Measurements from ENCODE around the gene NDUFB2. TPM values are rescaled to one million over a fixed set of nuclear protein-coding genes. Genes with fewer than 3 reads are reported as not detected.
"Not testable (repeated sequence)": the region's sequence is repeated elsewhere in the genome, so short reads cannot be mapped to it uniquely, and the experiment has no call there.

Gene NDUFB2
- total and polyA plus RNA-seq, 5 donors from 2014 or later: 91.5 to 529 (median 408) TPM

- Histone ChIP-seq H3K27me3 (ENCODE audit: control insufficient read depth, insufficient read depth, low read length) (no peaks in the 10 kb centered on the region), H3K4me3 (ENCODE audit: low read depth, low read length) (no peak overlapping the region), H3K9me3 (ENCODE audit: control insufficient read depth in 2 of 2, low read length in 2 of 2) (no peaks in the 10 kb centered on the region), H3K4me1 (ENCODE audit: control insufficient read depth, insufficient read depth, low read length, poor library complexity, severe bottlenecking) (peaks cover 19% of the 10 kb centered on the region), H3K36me3 (ENCODE audit: control insufficient read depth, insufficient read depth, low read length) (peaks cover 2% of the 10 kb centered on the region), H3K27ac (ENCODE audit: insufficient read depth, low read length, poor library complexity, severe bottlenecking) (no peak overlapping the region)
- peaks cover 8 to 31% (median 14%) of the 10 kb centered on the region in 4 donors for H3K4me1 Mint-ChIP-seq
- ATAC-seq (ENCODE audit: low read depth in 2 of 2) (no peak), DNase-seq (peak in 2 of 3 donors; percentile 15 to 49)
- H3K4me3 Mint-ChIP-seq: no peak overlapping the region
- no peaks in the 10 kb centered on the region for H3K36me3 Mint-ChIP-seq
- H3K27ac Mint-ChIP-seq: peak overlapping the region in 2 of 3 donors; percentile 38 to 48
- no peaks in the 10 kb centered on the region for H3K9me3 Mint-ChIP-seq
- no peaks in the 10 kb centered on the region for H3K27me3 Mint-ChIP-seq
Observed at GRCh38 chr7:140726281-140726680, 29.8 kb downstream of the NDUFB2 start.

GRCh38 chr7:140732416-140732815 lies 35.9 kb downstream of the NDUFB2 start:
- Mint-ChIP-seq H3K4me3 (no peak overlapping the region), H3K4me1 (no peaks in the 10 kb centered on the region), H3K36me3 (peaks cover 10% of the 10 kb centered on the region), H3K27ac (peak overlapping the region in 2 of 3 donors; percentile 15 to 57), H3K9me3 (peaks cover 0 to 1% (median 0%) of the 10 kb centered on the region in 7 donors), H3K27me3 (no peaks in the 10 kb centered on the region)
- no peaks in the 10 kb centered on the region for H3K27me3 ChIP-seq (ENCODE audit: control insufficient read depth, insufficient read depth, low read length)
- no peak overlapping the region for H3K27ac ChIP-seq (ENCODE audit: insufficient read depth, low read length, poor library complexity, severe bottlenecking)
- no peaks in the 10 kb centered on the region for H3K4me1 ChIP-seq (ENCODE audit: control insufficient read depth, insufficient read depth, low read length, poor library complexity, severe bottlenecking)
- ATAC-seq (ENCODE audit: low read depth in 2 of 2) (no peak), DNase-seq (no peak)
- H3K9me3 ChIP-seq (ENCODE audit: control insufficient read depth in 2 of 2, low read length in 2 of 2): no peaks in the 10 kb centered on the region
- peaks cover 4% of the 10 kb centered on the region for H3K36me3 ChIP-seq (ENCODE audit: control insufficient read depth, insufficient read depth, low read length)
- no peak overlapping the region for H3K4me3 ChIP-seq (ENCODE audit: low read depth, low read length)

GRCh38 chr7:140734096-140734495 lies 37.6 kb downstream of the NDUFB2 start:
- H3K27ac ChIP-seq (ENCODE audit: insufficient read depth, low read length, poor library complexity, severe bottlenecking): no peak overlapping the region
- Mint-ChIP-seq H3K4me1 (no peaks in the 10 kb centered on the region), H3K9me3 (peaks cover 0 to 1% (median 0%) of the 10 kb centered on the region in 7 donors), H3K27ac (no peak overlapping the region), H3K27me3 (no peaks in the 10 kb centered on the region), H3K36me3 (peaks cover 19% of the 10 kb centered on the region), H3K4me3 (no peak overlapping the region)
- no peaks in the 10 kb centered on the region for H3K9me3 ChIP-seq (ENCODE audit: control insufficient read depth in 2 of 2, low read length in 2 of 2)
- H3K4me3 ChIP-seq (ENCODE audit: low read depth, low read length): no peak overlapping the region
- peaks cover 6% of the 10 kb centered on the region for H3K36me3 ChIP-seq (ENCODE audit: control insufficient read depth, insufficient read depth, low read length)
- no peaks in the 10 kb centered on the region for H3K27me3 ChIP-seq (ENCODE audit: control insufficient read depth, insufficient read depth, low read length)
- DNase-seq: no peak
- ATAC-seq (ENCODE audit: low read depth in 2 of 2): no peak
- no peaks in the 10 kb centered on the region for H3K4me1 ChIP-seq (ENCODE audit: control insufficient read depth, insufficient read depth, low read length, poor library complexity, severe bottlenecking)

GRCh38 chr7:140734729-140735128 lies 38.2 kb downstream of the NDUFB2 start:
- no peaks in the 10 kb centered on the region for H3K4me1 ChIP-seq (ENCODE audit: control insufficient read depth, insufficient read depth, low read length, poor library complexity, severe bottlenecking)
- Mint-ChIP-seq H3K36me3 (peaks cover 22% of the 10 kb centered on the region), H3K4me3 (no peak overlapping the region), H3K27me3 (no peaks in the 10 kb centered on the region), H3K4me1 (no peaks in the 10 kb centered on the region), H3K9me3 (peaks cover 0 to 1% (median 0%) of the 10 kb centered on the region in 7 donors), H3K27ac (no peak overlapping the region)
- H3K9me3 ChIP-seq (ENCODE audit: control insufficient read depth in 2 of 2, low read length in 2 of 2): no peaks in the 10 kb centered on the region
- DNase-seq (no peak), ATAC-seq (ENCODE audit: low read depth in 2 of 2) (no peak)
- peaks cover 9% of the 10 kb centered on the region for H3K36me3 ChIP-seq (ENCODE audit: control insufficient read depth, insufficient read depth, low read length)
- no peak overlapping the region for H3K4me3 ChIP-seq (ENCODE audit: low read depth, low read length)
- H3K27ac ChIP-seq (ENCODE audit: insufficient read depth, low read length, poor library complexity, severe bottlenecking): no peak overlapping the region
- no peaks in the 10 kb centered on the region for H3K27me3 ChIP-seq (ENCODE audit: control insufficient read depth, insufficient read depth, low read length)

DNA sequence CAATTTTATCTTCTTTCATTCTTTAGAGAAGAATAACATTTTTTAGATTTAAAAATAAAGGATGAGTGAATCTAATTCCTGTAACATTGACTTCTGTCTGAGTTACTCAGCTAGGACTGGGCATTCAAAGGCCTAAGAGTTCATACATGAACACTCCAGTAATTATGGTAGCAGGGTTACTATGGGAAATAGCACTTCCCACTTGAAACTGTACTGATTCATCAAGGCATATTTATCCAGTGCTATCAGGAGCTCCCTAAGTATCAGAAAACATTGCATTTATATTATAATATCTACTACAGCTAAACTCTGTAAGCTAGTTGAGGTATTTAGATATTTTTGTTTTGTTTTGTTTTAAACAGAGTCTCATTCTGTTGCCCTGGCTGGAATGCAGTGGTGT lies 41.8 kb downstream of the NDUFB2 start:
- H3K4me3 ChIP-seq (ENCODE audit: low read depth, low read length): no peak overlapping the region
- peaks cover 21% of the 10 kb centered on the region for H3K36me3 ChIP-seq (ENCODE audit: control insufficient read depth, insufficient read depth, low read length)
- H3K9me3 Mint-ChIP-seq: peaks cover 0 to 1% (median 0%) of the 10 kb centered on the region in 7 donors
- no peaks in the 10 kb centered on the region for H3K9me3 ChIP-seq (ENCODE audit: control insufficient read depth in 2 of 2, low read length in 2 of 2)
- H3K27ac Mint-ChIP-seq: no peak overlapping the region
- DNase-seq (no peak), ATAC-seq (ENCODE audit: low read depth in 2 of 2) (no peak)
- H3K27me3 ChIP-seq (ENCODE audit: control insufficient read depth, insufficient read depth, low read length): no peaks in the 10 kb centered on the region
- H3K4me1 ChIP-seq (ENCODE audit: control insufficient read depth, insufficient read depth, low read length, poor library complexity, severe bottlenecking): no peaks in the 10 kb centered on the region
- H3K36me3 Mint-ChIP-seq: peaks cover 30% of the 10 kb centered on the region
- no peak overlapping the region for H3K27ac ChIP-seq (ENCODE audit: insufficient read depth, low read length, poor library complexity, severe bottlenecking)
- H3K27me3 Mint-ChIP-seq: no peaks in the 10 kb centered on the region
- H3K4me3 Mint-ChIP-seq: no peak overlapping the region
- peaks cover 0 to 1% (median 0%) of the 10 kb centered on the region in 4 donors for H3K4me1 Mint-ChIP-seq

DNA sequence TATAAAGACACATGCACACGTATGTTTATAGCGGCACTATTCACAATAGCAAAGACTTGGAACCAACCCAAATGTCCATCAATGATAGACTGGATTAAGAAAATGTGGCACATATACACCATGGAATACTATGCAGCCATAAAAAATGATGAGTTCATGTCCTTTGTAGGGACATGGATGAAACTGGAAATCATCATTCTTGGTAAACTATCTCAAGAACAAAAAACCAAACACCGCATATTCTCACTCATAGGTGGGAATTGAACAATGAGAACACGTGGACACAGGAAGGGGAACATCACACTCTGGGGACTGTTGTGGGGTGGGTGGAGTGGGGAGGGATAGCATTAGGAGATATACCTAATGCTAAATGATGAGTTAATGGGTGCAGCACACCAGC lies 46.7 kb downstream of the NDUFB2 start:
- H3K9me3 Mint-ChIP-seq; H3K27ac Mint-ChIP-seq; H3K27ac ChIP-seq (ENCODE audit: insufficient read depth, low read length, poor library complexity, severe bottlenecking); H3K9me3 ChIP-seq (ENCODE audit: control insufficient read depth in 2 of 2, low read length in 2 of 2); H3K27me3 ChIP-seq (ENCODE audit: control insufficient read depth, insufficient read depth, low read length); H3K27me3 Mint-ChIP-seq; H3K4me1 Mint-ChIP-seq; H3K4me3 ChIP-seq (ENCODE audit: low read depth, low read length); H3K4me3 Mint-ChIP-seq; DNase-seq; H3K4me1 ChIP-seq (ENCODE audit: control insufficient read depth, insufficient read depth, low read length, poor library complexity, severe bottlenecking); ATAC-seq (ENCODE audit: low read depth in 2 of 2): not testable (repeated sequence)
- peaks cover 39% of the 10 kb centered on the region for H3K36me3 Mint-ChIP-seq
- peaks cover 17% of the 10 kb centered on the region for H3K36me3 ChIP-seq (ENCODE audit: control insufficient read depth, insufficient read depth, low read length)

DNA sequence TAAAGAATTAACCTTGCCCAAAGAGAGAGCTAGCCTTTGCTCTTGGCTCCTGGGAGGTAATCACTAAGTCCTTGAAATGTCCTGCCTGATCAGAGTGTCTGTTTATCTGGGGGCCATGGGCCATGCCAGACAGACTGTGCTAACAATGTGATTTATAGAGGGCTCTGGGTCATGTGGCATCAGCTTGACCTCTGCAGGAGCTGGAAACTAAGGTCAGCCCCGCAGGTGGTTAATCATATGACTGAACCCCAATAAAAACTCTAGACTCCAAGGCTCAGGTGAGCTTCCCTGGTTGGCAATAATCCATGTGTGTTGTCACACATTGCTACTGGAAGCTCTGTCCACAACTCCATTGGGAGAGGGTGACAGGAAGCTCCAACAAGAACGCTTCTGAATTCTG lies 47.5 kb downstream of the NDUFB2 start:
- Mint-ChIP-seq H3K27ac (no peak overlapping the region), H3K9me3 (no peaks in the 10 kb centered on the region), H3K27me3 (no peaks in the 10 kb centered on the region), H3K4me1 (peaks cover 0 to 5% (median 0%) of the 10 kb centered on the region in 4 donors), H3K4me3 (no peak overlapping the region), H3K36me3 (peaks cover 34% of the 10 kb centered on the region)
- DNase-seq (no peak), ATAC-seq (ENCODE audit: low read depth in 2 of 2) (no peak)
- H3K4me1 ChIP-seq (ENCODE audit: control insufficient read depth, insufficient read depth, low read length, poor library complexity, severe bottlenecking): no peaks in the 10 kb centered on the region
- no peaks in the 10 kb centered on the region for H3K27me3 ChIP-seq (ENCODE audit: control insufficient read depth, insufficient read depth, low read length)
- no peak overlapping the region for H3K4me3 ChIP-seq (ENCODE audit: low read depth, low read length)
- H3K27ac ChIP-seq (ENCODE audit: insufficient read depth, low read length, poor library complexity, severe bottlenecking): no peak overlapping the region
- H3K9me3 ChIP-seq (ENCODE audit: control insufficient read depth in 2 of 2, low read length in 2 of 2): no peaks in the 10 kb centered on the region
- peaks cover 22% of the 10 kb centered on the region for H3K36me3 ChIP-seq (ENCODE audit: control insufficient read depth, insufficient read depth, low read length)

DNA sequence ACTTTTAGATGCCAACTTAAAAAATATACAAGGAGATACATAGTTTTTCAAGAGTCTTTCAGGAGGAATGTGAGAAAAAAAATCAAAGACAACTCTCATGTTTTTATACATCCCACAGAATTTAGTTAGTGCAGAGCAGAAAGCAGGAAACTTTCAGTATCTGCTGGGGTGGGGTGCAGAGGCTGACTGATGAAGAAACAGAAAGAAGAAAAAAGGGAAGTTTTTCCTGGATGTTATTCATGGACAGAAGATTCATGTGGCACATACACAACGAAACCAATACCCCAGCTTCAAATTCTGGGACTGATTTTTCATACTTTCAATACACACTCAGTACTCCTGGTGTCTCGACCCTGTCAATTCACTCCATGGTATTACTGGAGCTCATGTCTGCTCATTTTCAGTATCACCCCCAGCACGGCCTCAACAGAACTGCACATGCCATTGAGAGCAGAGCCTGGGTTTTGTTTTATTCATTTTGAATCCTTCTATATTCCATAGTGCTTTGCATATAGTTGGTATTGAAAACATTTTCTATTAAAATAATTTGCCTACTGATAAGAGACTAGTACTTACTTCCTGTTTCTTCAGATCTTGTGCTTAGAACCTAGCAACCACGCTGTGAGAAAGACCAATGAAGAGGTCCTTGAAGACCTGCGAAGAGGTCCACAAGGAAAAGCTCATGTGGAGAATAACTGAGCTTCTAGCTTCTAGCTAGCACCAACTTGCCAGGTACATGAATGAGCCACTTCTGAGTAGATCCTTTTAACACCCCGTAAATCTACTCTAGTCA lies 49.0 kb downstream of the NDUFB2 start:
- H3K36me3 Mint-ChIP-seq: peaks cover 33% of the 10 kb centered on the region
- DNase-seq (no peak), ATAC-seq (ENCODE audit: low read depth in 2 of 2) (no peak)
- no peak overlapping the region for H3K4me3 ChIP-seq (ENCODE audit: low read depth, low read length)
- H3K27ac ChIP-seq (ENCODE audit: insufficient read depth, low read length, poor library complexity, severe bottlenecking): no peak overlapping the region
- no peaks in the 10 kb centered on the region for H3K4me1 ChIP-seq (ENCODE audit: control insufficient read depth, insufficient read depth, low read length, poor library complexity, severe bottlenecking)
- no peaks in the 10 kb centered on the region for H3K9me3 ChIP-seq (ENCODE audit: control insufficient read depth in 2 of 2, low read length in 2 of 2)
- H3K4me3 Mint-ChIP-seq: no peak overlapping the region
- no peaks in the 10 kb centered on the region for H3K27me3 Mint-ChIP-seq
- H3K9me3 Mint-ChIP-seq: no peaks in the 10 kb centered on the region
- peaks cover 0 to 5% (median 0%) of the 10 kb centered on the region in 4 donors for H3K4me1 Mint-ChIP-seq
- no peaks in the 10 kb centered on the region for H3K27me3 ChIP-seq (ENCODE audit: control insufficient read depth, insufficient read depth, low read length)
- H3K36me3 ChIP-seq (ENCODE audit: control insufficient read depth, insufficient read depth, low read length): peaks cover 13% of the 10 kb centered on the region
- H3K27ac Mint-ChIP-seq: peak overlapping the region in 2 of 3 donors; percentile 14 to 52

Data from CD4-positive, CD25-positive, alpha-beta regulatory T cell (primary cell).